HEK293 (cell line): ENCODE measurements around the gene MVB12B.

Experiments
- CTCF ChIA-PET: fragments of 350-600 bp; formaldehyde crosslinking; extraction: SDS; loops from one replicate; lab custom pipeline; 2021; ENCODE audit warnings: antibody characterized with exemption; lab: Yijun Ruan, JAX
- POLR2A ChIA-PET: fragments of 300-600 bp; formaldehyde crosslinking; extraction: SDS; loops from one replicate; lab custom pipeline; 2020; ENCODE audit warnings: antibody characterized with exemption, inconsistent platforms; lab: Yijun Ruan, JAX
- H3K27ac ChIP-seq: fragments of 200-500 bp; sonication (Bioruptor generic); 2 replicates; pipeline ENCODE4 v1.5.1; 2014; ENCODE audit warnings: low read depth, low read length, control low read depth, inconsistent platforms; ENCODE audit errors: extremely low read depth
- H3K36me3 ChIP-seq, 2 experiments: fragments of 200-500 bp in 1 of 2; sonication (Bioruptor generic) in 1 of 2; 1 replicate in 1 of 2; 2 replicates in 1 of 2; pipeline ENCODE4 v1.5.1; 2014 to 2017; ENCODE audit warnings: inconsistent platforms in 2 of 2, low read length in 2 of 2; ENCODE audit not compliant: control insufficient read depth in 2 of 2, insufficient read depth in 1 of 2
- H3K4me1 ChIP-seq: fragments of 200-500 bp; sonication (Bioruptor generic); 2 replicates; pipeline ENCODE4 v1.5.1; 2014; ENCODE audit warnings: mild to moderate bottlenecking, low read length, inconsistent platforms; ENCODE audit not compliant: control insufficient read depth, insufficient read depth
- H3K4me3 ChIP-seq: 2 replicates; pipeline ENCODE4 v1.5.1; 2011; ENCODE audit warnings: low read depth, mild to moderate bottlenecking, control low read depth, low read length, moderate library complexity
- H3K9me3 ChIP-seq: fragments of 200-500 bp; sonication (Bioruptor generic); 2 replicates; pipeline ENCODE4 v1.5.1; 2014; ENCODE audit warnings: low read depth, low read length, inconsistent platforms; ENCODE audit not compliant: control insufficient read depth, insufficient read depth
- GLI4 ChIP-seq: fragments of 450-650 bp; formaldehyde crosslinking; IDR thresholded peaks from 2 replicates; pipeline ENCODE4 v1.5.1; 2016; ENCODE audit warnings: missing biosample characterization, missing genetic modification characterization
- GLIS1 ChIP-seq: fragments of 450-650 bp; formaldehyde crosslinking; IDR thresholded peaks from 2 replicates; pipeline ENCODE4 v1.5.1; 2016; ENCODE audit warnings: missing biosample characterization, missing genetic modification characterization
- KLF7 ChIP-seq: fragments of 450-650 bp; formaldehyde crosslinking; IDR thresholded peaks from 2 replicates; pipeline ENCODE4 v1.5.1; 2016; ENCODE audit warnings: missing biosample characterization, missing genetic modification characterization, borderline replicate concordance
- OVOL3 ChIP-seq: fragments of 450-650 bp; formaldehyde crosslinking; IDR thresholded peaks from 2 replicates; pipeline ENCODE4 v1.5.1; 2016; ENCODE audit warnings: missing biosample characterization, missing genetic modification characterization
- PBX3 ChIP-seq: sonication (generic); formaldehyde crosslinking; IDR thresholded peaks from 2 replicates; pipeline ENCODE4 v1.8.1; 2022; ENCODE audit warnings: mild to moderate bottlenecking, moderate library complexity, missing genetic modification reagents
- YY1 ChIP-seq: fragments of 450-650 bp; formaldehyde crosslinking; IDR thresholded peaks from 2 replicates; pipeline ENCODE4 v1.5.1; 2018; ENCODE audit warnings: missing biosample characterization, missing genetic modification characterization
- ZBTB1 ChIP-seq: fragments of 450-650 bp; formaldehyde crosslinking; IDR thresholded peaks from 2 replicates; pipeline ENCODE4 v1.5.1; 2016; ENCODE audit warnings: missing biosample characterization, missing genetic modification characterization
- ZBTB7A ChIP-seq: fragments of 450-650 bp; formaldehyde crosslinking; IDR thresholded peaks from 2 replicates; pipeline ENCODE4 v1.5.1; 2016; ENCODE audit warnings: low read depth, missing biosample characterization, missing genetic modification characterization
- ZIC2 ChIP-seq: fragments of 450-650 bp; formaldehyde crosslinking; IDR thresholded peaks from 2 replicates; pipeline ENCODE4 v1.5.1; 2016; ENCODE audit warnings: missing biosample characterization, missing genetic modification characterization
- ZNF202 ChIP-seq: fragments of 450-650 bp; formaldehyde crosslinking; IDR thresholded peaks from 2 replicates; pipeline ENCODE4 v1.5.1; 2016; ENCODE audit warnings: missing biosample characterization, missing genetic modification characterization, borderline replicate concordance
- ZNF274 ChIP-seq, 2 experiments: fragments of 200-500 bp in 1 of 2; fragments of 450-650 bp in 1 of 2; sonication (Bioruptor generic) in 1 of 2; formaldehyde crosslinking in 1 of 2; IDR thresholded peaks; 2 replicates each; pipeline versions ENCODE4 v1.5.1 to v1.6.1; 2014 to 2016; ENCODE audit warnings: borderline replicate concordance in 1 of 2, inconsistent platforms in 1 of 2, low read length in 1 of 2, missing biosample characterization in 1 of 2, missing genetic modification characterization in 1 of 2
- ZNF280D ChIP-seq: fragments of 450-650 bp; formaldehyde crosslinking; IDR thresholded peaks from 2 replicates; pipeline ENCODE4 v1.5.1; 2016; ENCODE audit warnings: missing biosample characterization, missing genetic modification characterization
- ZNF473 ChIP-seq: fragments of 450-650 bp; formaldehyde crosslinking; IDR thresholded peaks from 2 replicates; pipeline ENCODE4 v1.5.1; 2017; ENCODE audit warnings: missing biosample characterization, missing genetic modification characterization
- ZNF548 ChIP-seq: fragments of 450-650 bp; formaldehyde crosslinking; IDR thresholded peaks from 2 replicates; pipeline ENCODE4 v1.5.1; 2016; ENCODE audit warnings: missing biosample characterization, missing genetic modification characterization
- ZNF560 ChIP-seq: fragments of 450-650 bp; formaldehyde crosslinking; IDR thresholded peaks from 2 replicates; pipeline ENCODE4 v1.5.1; 2017; ENCODE audit warnings: missing biosample characterization, missing genetic modification characterization, borderline replicate concordance
- ZNF585B ChIP-seq: fragments of 450-650 bp; formaldehyde crosslinking; IDR thresholded peaks from 2 replicates; pipeline ENCODE4 v1.5.1; 2016; ENCODE audit warnings: missing biosample characterization, missing genetic modification characterization
- ZNF596 ChIP-seq: fragments of 450-650 bp; IDR thresholded peaks from 2 replicates; pipeline ENCODE4 v1.5.0; 2018; ENCODE audit warnings: missing biosample characterization, mild to moderate bottlenecking, missing genetic modification characterization, moderate library complexity
- ZNF600 ChIP-seq: fragments of 450-650 bp; formaldehyde crosslinking; IDR thresholded peaks from 2 replicates; pipeline ENCODE4 v1.5.1; 2016; ENCODE audit warnings: missing biosample characterization, missing genetic modification characterization
- ZNF664 ChIP-seq: fragments of 450-650 bp; formaldehyde crosslinking; IDR thresholded peaks from 2 replicates; pipeline ENCODE4 v1.5.1; 2016; ENCODE audit warnings: missing biosample characterization, missing genetic modification characterization
- ZNF830 ChIP-seq: fragments of 450-650 bp; IDR thresholded peaks from 2 replicates; pipeline ENCODE4 v1.5.0; 2018; ENCODE audit warnings: missing biosample characterization, missing genetic modification characterization, low read depth, mild to moderate bottlenecking, moderate library complexity
- TF ChIP-seq, protein P1 (sequence below): IDR thresholded peaks from 2 replicates; pipeline ENCODE4 v1.6.1; 2011; ENCODE audit warnings: mild to moderate bottlenecking, low read depth, low read length, borderline replicate concordance
- TF ChIP-seq, protein P2 (sequence below): fragments of 450-650 bp; formaldehyde crosslinking; IDR thresholded peaks from 2 replicates; pipeline ENCODE4 v1.5.1; 2016; ENCODE audit warnings: missing biosample characterization, missing genetic modification characterization
- TF ChIP-seq, protein P3 (sequence below): fragments of 450-650 bp; formaldehyde crosslinking; IDR thresholded peaks from 2 replicates; pipeline ENCODE4 v1.5.1; 2017; ENCODE audit warnings: missing biosample characterization, missing genetic modification characterization

MVB12B gene

GRCh38 chr9:126532489-126532888, 205.9 kb downstream of the MVB12B start (continued):
- TF ChIP-seq PBX3 (CRISPR knock-in tag) (no peak), ZNF473 (tag by site-specific recombination) (no peak), YY1 (tag by site-specific recombination) (no peak), ZNF560 (no peak), ZNF585B (no peak), ZNF830 (tag by site-specific recombination) (no peak), OVOL3 (tag by site-specific recombination) (no peak)

- Histone ChIP-seq H3K4me1 (no peaks in the 10 kb centered on the region), H3K36me3 (no peaks in the 10 kb centered on the region), H3K9me3 (no peaks in the 10 kb centered on the region), H3K4me3 (no peak overlapping the region), H3K27ac (no peak overlapping the region)
- POLR2A ChIA-PET, result interaction anchor here (1.2 kb wide), 1 partner anchor 1292 kb away, joined by 3 read pairs; the partner anchor contains the start of gene HSPA5
- no peak for TF ChIP-seq GLI4 (tag by site-specific recombination)
- TF ChIP-seq ZBTB1 (tag by site-specific recombination), result no peak
- TF ChIP-seq ZNF473 (tag by site-specific recombination), result no peak
- TF ChIP-seq ZNF280D, result no peak
- no peak for TF ChIP-seq ZNF600
- TF ChIP-seq ZBTB7A (tag by site-specific recombination), result no peak
- TF ChIP-seq, protein P1, sequence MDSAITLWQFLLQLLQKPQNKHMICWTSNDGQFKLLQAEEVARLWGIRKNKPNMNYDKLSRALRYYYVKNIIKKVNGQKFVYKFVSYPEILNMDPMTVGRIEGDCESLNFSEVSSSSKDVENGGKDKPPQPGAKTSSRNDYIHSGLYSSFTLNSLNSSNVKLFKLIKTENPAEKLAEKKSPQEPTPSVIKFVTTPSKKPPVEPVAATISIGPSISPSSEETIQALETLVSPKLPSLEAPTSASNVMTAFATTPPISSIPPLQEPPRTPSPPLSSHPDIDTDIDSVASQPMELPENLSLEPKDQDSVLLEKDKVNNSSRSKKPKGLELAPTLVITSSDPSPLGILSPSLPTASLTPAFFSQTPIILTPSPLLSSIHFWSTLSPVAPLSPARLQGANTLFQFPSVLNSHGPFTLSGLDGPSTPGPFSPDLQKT, result no peak
- no peak for TF ChIP-seq ZNF274 (IDR thresholded peaks at IDR 0.05; ENCODE audit: low read length)
- no peak for TF ChIP-seq ZNF274 (tag by site-specific recombination; IDR thresholded peaks at IDR 0.05; ENCODE audit: borderline replicate concordance)
- CTCF ChIA-PET, result interaction anchor here (0.7 to 1.0 kb wide), 2 partner anchors 20 to 42 kb away, joined by 3 to 4 read pairs; no protein-coding TSS in a partner anchor
Observed at GRCh38 chr9:126532951-126533925, 206.6 kb downstream of the MVB12B start.

DNA sequence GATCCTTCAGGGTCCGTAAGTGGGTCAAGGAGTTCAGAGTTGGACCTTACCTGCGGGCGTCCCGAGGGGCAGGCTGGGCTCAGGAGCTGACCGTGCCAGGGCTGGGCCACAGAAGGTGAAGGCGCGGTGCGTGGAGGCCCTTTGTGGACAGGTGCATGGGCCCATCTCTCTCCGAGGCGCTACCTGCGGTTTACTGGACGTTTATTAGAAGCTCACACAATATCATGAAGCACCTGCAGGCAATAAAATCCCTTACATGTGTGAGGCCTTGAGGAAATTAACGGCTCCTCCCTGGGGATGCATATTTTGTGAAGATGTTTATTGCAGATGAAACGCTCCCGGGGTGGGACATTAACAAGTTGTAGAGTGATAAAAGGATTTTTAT, 207.3 kb downstream of the MVB12B start:
- no peak overlapping the region for H3K4me3 ChIP-seq
- no peaks in the 10 kb centered on the region for H3K9me3 ChIP-seq
- no peak overlapping the region for H3K27ac ChIP-seq
- TF ChIP-seq ZNF548 (tag by site-specific recombination) (no peak), ZNF202 (no peak), KLF7 (tag by site-specific recombination) (no peak), ZNF596 (tag by site-specific recombination) (0 out of 2 replicates have a peak, but pooled peaks have one; percentile 10), GLIS1 (0 out of 2 replicates have a peak, but pooled peaks have one; percentile 21), ZNF664 (tag by site-specific recombination) (no peak), ZIC2 (0 out of 2 replicates have a peak, but pooled peaks have one; percentile 9)
- TF ChIP-seq, protein P2, sequence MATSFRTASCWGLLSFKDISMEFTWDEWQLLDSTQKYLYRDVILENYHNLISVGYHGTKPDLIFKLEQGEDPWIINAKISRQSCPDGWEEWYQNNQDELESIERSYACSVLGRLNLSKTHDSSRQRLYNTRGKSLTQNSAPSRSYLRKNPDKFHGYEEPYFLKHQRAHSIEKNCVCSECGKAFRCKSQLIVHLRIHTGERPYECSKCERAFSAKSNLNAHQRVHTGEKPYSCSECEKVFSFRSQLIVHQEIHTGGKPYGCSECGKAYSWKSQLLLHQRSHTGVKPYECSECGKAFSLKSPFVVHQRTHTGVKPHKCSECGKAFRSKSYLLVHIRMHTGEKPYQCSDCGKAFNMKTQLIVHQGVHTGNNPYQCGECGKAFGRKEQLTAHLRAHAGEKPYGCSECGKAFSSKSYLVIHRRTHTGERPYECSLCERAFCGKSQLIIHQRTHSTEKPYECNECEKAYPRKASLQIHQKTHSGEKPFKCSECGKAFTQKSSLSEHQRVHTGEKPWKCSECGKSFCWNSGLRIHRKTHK (tag by site-specific recombination), result no peak
- TF ChIP-seq, protein P3, sequence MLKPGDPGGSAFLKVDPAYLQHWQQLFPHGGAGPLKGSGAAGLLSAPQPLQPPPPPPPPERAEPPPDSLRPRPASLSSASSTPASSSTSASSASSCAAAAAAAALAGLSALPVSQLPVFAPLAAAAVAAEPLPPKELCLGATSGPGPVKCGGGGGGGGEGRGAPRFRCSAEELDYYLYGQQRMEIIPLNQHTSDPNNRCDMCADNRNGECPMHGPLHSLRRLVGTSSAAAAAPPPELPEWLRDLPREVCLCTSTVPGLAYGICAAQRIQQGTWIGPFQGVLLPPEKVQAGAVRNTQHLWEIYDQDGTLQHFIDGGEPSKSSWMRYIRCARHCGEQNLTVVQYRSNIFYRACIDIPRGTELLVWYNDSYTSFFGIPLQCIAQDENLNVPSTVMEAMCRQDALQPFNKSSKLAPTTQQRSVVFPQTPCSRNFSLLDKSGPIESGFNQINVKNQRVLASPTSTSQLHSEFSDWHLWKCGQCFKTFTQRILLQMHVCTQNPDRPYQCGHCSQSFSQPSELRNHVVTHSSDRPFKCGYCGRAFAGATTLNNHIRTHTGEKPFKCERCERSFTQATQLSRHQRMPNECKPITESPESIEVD (tag by site-specific recombination), result peak; percentile 29; the same call in 1 of the 2 replicates
- ChIA-PET POLR2A (interaction anchor here (1.2 kb wide), 1 partner anchor 1292 kb away, joined by 3 read pairs; the partner anchor contains the start of gene HSPA5), CTCF (no interaction called here)
- no peaks in the 10 kb centered on the region for H3K4me1 ChIP-seq
- H3K36me3 ChIP-seq, result no peaks in the 10 kb centered on the region
